Measurements from ENCODE around the gene ATF4.

DNA sequence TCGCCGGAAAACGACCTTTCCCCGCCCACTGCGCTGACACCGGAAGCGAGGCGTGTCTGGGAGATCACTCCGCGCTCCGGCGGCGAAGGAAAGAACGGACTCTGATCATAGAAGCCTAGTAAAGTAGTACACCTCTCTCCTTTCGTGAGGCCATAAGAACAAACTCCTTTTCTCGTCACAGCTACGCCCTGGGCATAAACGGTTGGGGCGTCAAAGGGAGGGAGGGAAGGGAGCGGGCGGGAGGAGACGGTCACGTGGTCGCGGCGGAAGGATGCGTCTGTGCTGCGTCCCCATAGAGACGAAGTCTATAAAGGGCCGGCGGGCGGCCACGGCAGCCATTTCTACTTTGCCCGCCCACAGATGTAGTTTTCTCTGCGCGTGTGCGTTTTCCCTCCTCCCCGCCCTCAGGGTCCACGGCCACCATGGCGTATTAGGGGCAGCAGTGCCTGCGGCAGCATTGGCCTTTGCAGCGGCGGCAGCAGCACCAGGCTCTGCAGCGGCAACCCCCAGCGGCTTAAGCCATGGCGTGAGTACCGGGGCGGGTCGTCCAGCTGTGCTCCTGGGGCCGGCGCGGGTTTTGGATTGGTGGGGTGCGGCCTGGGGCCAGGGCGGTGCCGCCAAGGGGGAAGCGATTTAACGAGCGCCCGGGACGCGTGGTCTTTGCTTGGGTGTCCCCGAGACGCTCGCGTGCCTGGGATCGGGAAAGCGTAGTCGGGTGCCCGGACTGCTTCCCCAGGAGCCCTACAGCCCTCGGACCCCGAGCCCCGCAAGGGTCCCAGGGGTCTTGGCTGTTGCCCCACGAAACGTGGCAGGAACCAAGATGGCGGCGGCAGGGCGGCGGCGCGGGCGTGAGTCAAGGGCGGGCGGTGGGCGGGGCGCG is at the start of gene ATF4:
- TF ChIP-seq, protein P1, sequence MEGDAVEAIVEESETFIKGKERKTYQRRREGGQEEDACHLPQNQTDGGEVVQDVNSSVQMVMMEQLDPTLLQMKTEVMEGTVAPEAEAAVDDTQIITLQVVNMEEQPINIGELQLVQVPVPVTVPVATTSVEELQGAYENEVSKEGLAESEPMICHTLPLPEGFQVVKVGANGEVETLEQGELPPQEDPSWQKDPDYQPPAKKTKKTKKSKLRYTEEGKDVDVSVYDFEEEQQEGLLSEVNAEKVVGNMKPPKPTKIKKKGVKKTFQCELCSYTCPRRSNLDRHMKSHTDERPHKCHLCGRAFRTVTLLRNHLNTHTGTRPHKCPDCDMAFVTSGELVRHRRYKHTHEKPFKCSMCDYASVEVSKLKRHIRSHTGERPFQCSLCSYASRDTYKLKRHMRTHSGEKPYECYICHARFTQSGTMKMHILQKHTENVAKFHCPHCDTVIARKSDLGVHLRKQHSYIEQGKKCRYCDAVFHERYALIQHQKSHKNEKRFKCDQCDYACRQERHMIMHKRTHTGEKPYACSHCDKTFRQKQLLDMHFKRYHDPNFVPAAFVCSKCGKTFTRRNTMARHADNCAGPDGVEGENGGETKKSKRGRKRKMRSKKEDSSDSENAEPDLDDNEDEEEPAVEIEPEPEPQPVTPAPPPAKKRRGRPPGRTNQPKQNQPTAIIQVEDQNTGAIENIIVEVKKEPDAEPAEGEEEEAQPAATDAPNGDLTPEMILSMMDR (IDR thresholded peaks at IDR 0.05; ENCODE audit: insufficient read depth, low read length, poor library complexity, severe bottlenecking), result no peak
- TF ChIP-seq EZH2phosphoT487 (conservative IDR thresholded peaks at IDR 0.05; ENCODE audit: low read length), result no peak

Measured in SU-DHL-6 (cell line).